GM21786 (cell line): Measurements from ENCODE around the gene IRF4.
A peak's percentile ranks its signal among the peaks of the same experiment; 100 is the strongest.

Source experiments
- ATAC-seq: cut with Tn5 transposase; IDR thresholded peaks from one replicate; pipeline ENCODE4 v1.9.1; 2021; ENCODE audit not compliant: unreplicated experiment

Gene IRF4

GRCh38 chr6:391559-392440 lies at the start of gene IRF4:
IRF4 (plus strand) TSS chr6:391752; CDS start chr6:393153, 1,401 bp downstream.
- ATAC-seq: peak; percentile 36

GRCh38 chr6:341914-342831 lies 49.4 kb upstream of the IRF4 start:
- ATAC-seq: peak; percentile 46

GRCh38 chr6:342832-343179 lies 48.7 kb upstream of the IRF4 start:
- no peak for ATAC-seq

- ATAC-seq: no peak
These were observed 48.2 kb upstream of the IRF4 start for GRCh38 chr6:343226-343935.

GRCh38 chr6:343960-344815 lies 47.4 kb upstream of the IRF4 start:
- ATAC-seq: no peak

GRCh38 chr6:344816-345340 lies 46.7 kb upstream of the IRF4 start:
- ATAC-seq: no peak

GRCh38 chr6:345747-346385 lies 45.7 kb upstream of the IRF4 start:
- ATAC-seq: no peak

- ATAC-seq: no peak
These were observed 45.0 kb upstream of the IRF4 start for GRCh38 chr6:346386-347030.

- ATAC-seq: peak; percentile 83
These were observed 44.3 kb upstream of the IRF4 start for GRCh38 chr6:347232-347631.

GRCh38 chr6:347951-348859 lies 43.3 kb upstream of the IRF4 start:
- ATAC-seq: no peak

GRCh38 chr6:348860-349396 lies 42.6 kb upstream of the IRF4 start:
- ATAC-seq: no peak

- no peak for ATAC-seq
These were observed 42.0 kb upstream of the IRF4 start for GRCh38 chr6:349491-349921.

GRCh38 chr6:350371-350770 lies 41.2 kb upstream of the IRF4 start:
- ATAC-seq: no peak

GRCh38 chr6:351011-351866 lies 40.3 kb upstream of the IRF4 start:
- ATAC-seq: no peak

- no peak for ATAC-seq
These were observed 39.7 kb upstream of the IRF4 start for GRCh38 chr6:351867-352289.

- no peak for ATAC-seq
These were observed 39.1 kb upstream of the IRF4 start for GRCh38 chr6:352474-352873.
